LHCN-M2 (cell line): Measurements from ENCODE around the gene SORCS2. TPM values are rescaled to one million over a fixed set of nuclear protein-coding genes. Genes with fewer than 3 reads are reported as not detected.

Source experiments
- DNase-seq: peaks from one replicate; pipeline ENCODE4 v3.0.0-alpha.2; 2012; ENCODE audit warnings: low read depth
- total RNA-seq: library from RNA; depleted of rRNA; stranded (reverse); fragments of >200 nt; gene quantifications from 2 replicates; pipeline ENCODE4 v1.2.3, GENCODE V29; 2014; rRNA removed

SORCS2 gene
- total RNA-seq, 1 experiment from 2014 or later, result 0.52 TPM

- DNase-seq, result no peak
These were observed 592.7 kb downstream of the SORCS2 start for GRCh38 chr4:7785017-7785416.

- no peak for DNase-seq
These were observed 593.7 kb downstream of the SORCS2 start for GRCh38 chr4:7786040-7786439.

- DNase-seq, result no peak
These were observed 594.2 kb downstream of the SORCS2 start for GRCh38 chr4:7786517-7786916.

- DNase-seq, result no peak
These were observed 594.7 kb downstream of the SORCS2 start for GRCh38 chr4:7787067-7787466.

- no peak for DNase-seq
These were observed 595.4 kb downstream of the SORCS2 start for GRCh38 chr4:7787681-7788141.

- DNase-seq, result no peak
These were observed 595.9 kb downstream of the SORCS2 start for GRCh38 chr4:7788193-7788592.

- DNase-seq, result no peak
These were observed 596.5 kb downstream of the SORCS2 start for GRCh38 chr4:7788694-7789425.

- DNase-seq, result no peak
These were observed 597.7 kb downstream of the SORCS2 start for GRCh38 chr4:7790023-7790422.

GRCh38 chr4:7790999-7791398 lies 598.7 kb downstream of the SORCS2 start:
- DNase-seq, result no peak

Other genes starting within 250 kb of the SORCS2 start
- gene TADA2B, start 149.2 kb upstream of the SORCS2 start, total RNA-seq, result 14.0 and 14.5 TPM in 2 replicates
- gene GRPEL1, start 124.5 kb upstream of the SORCS2 start, total RNA-seq, result 40.2 and 56.1 TPM in 2 replicates
- not detected in 2 replicates for gene PSAPL1, start 242.4 kb downstream of the SORCS2 start, total RNA-seq